HEK293 (cell line): Measurements from ENCODE around the gene CASTOR2.

Source experiments
- CTCF ChIA-PET: fragments of 350-600 bp; formaldehyde crosslinking; extraction: SDS; loops from one replicate; lab custom pipeline; 2021; ENCODE audit warnings: antibody characterized with exemption; lab: Yijun Ruan, JAX
- POLR2A ChIA-PET: fragments of 300-600 bp; formaldehyde crosslinking; extraction: SDS; loops from one replicate; lab custom pipeline; 2020; ENCODE audit warnings: antibody characterized with exemption, inconsistent platforms; lab: Yijun Ruan, JAX
- H3K27ac ChIP-seq: fragments of 200-500 bp; sonication (Bioruptor generic); 2 replicates; pipeline ENCODE4 v1.5.1; 2014; ENCODE audit warnings: low read depth, low read length, control low read depth, inconsistent platforms; ENCODE audit errors: extremely low read depth
- H3K36me3 ChIP-seq, 2 experiments: fragments of 200-500 bp in 1 of 2; sonication (Bioruptor generic) in 1 of 2; 1 replicate in 1 of 2; 2 replicates in 1 of 2; pipeline ENCODE4 v1.5.1; 2014 to 2017; ENCODE audit warnings: inconsistent platforms in 2 of 2, low read length in 2 of 2; ENCODE audit not compliant: control insufficient read depth in 2 of 2, insufficient read depth in 1 of 2
- H3K4me1 ChIP-seq: fragments of 200-500 bp; sonication (Bioruptor generic); 2 replicates; pipeline ENCODE4 v1.5.1; 2014; ENCODE audit warnings: mild to moderate bottlenecking, low read length, inconsistent platforms; ENCODE audit not compliant: control insufficient read depth, insufficient read depth
- H3K4me3 ChIP-seq: 2 replicates; pipeline ENCODE4 v1.5.1; 2011; ENCODE audit warnings: low read depth, mild to moderate bottlenecking, control low read depth, low read length, moderate library complexity
- H3K9me3 ChIP-seq: fragments of 200-500 bp; sonication (Bioruptor generic); 2 replicates; pipeline ENCODE4 v1.5.1; 2014; ENCODE audit warnings: low read depth, low read length, inconsistent platforms; ENCODE audit not compliant: control insufficient read depth, insufficient read depth
- ATF2 ChIP-seq: fragments of 450-650 bp; formaldehyde crosslinking; IDR thresholded peaks from 2 replicates; pipeline ENCODE4 v1.5.1; 2016; ENCODE audit warnings: missing biosample characterization, missing genetic modification characterization, low read depth
- ELK4 ChIP-seq: IDR thresholded peaks from 2 replicates; pipeline ENCODE4 v1.6.1; 2011; ENCODE audit warnings: mild to moderate bottlenecking, low read depth, low read length, borderline replicate concordance
- GLI2 ChIP-seq: fragments of 450-650 bp; formaldehyde crosslinking; IDR thresholded peaks from 2 replicates; pipeline ENCODE4; 2017; ENCODE audit warnings: missing biosample characterization, missing genetic modification characterization, low read depth, borderline replicate concordance
- GLI4 ChIP-seq: fragments of 450-650 bp; formaldehyde crosslinking; IDR thresholded peaks from 2 replicates; pipeline ENCODE4 v1.5.1; 2016; ENCODE audit warnings: missing biosample characterization, missing genetic modification characterization
- IKZF3 ChIP-seq: fragments of 450-650 bp; IDR thresholded peaks from 2 replicates; pipeline ENCODE4 v1.5.0; 2018; ENCODE audit warnings: missing biosample characterization, mild to moderate bottlenecking, missing genetic modification characterization, moderate library complexity
- KLF7 ChIP-seq: fragments of 450-650 bp; formaldehyde crosslinking; IDR thresholded peaks from 2 replicates; pipeline ENCODE4 v1.5.1; 2016; ENCODE audit warnings: missing biosample characterization, missing genetic modification characterization, borderline replicate concordance
- MZF1 ChIP-seq: fragments of 450-650 bp; formaldehyde crosslinking; IDR thresholded peaks from 2 replicates; pipeline ENCODE4 v1.5.1; 2017; ENCODE audit warnings: missing biosample characterization, missing genetic modification characterization, borderline replicate concordance
- RBAK ChIP-seq: fragments of 450-650 bp; formaldehyde crosslinking; IDR thresholded peaks from 2 replicates; pipeline ENCODE4 v1.5.1; 2016; ENCODE audit warnings: missing biosample characterization, missing genetic modification characterization
- SALL2 ChIP-seq: fragments of 450-650 bp; formaldehyde crosslinking; IDR thresholded peaks from 2 replicates; pipeline ENCODE4 v1.5.0; 2017; ENCODE audit warnings: missing biosample characterization, mild to moderate bottlenecking, missing genetic modification characterization, borderline replicate concordance
- SCRT2 ChIP-seq: fragments of 450-650 bp; formaldehyde crosslinking; IDR thresholded peaks from 2 replicates; pipeline ENCODE4 v1.5.1; 2016; ENCODE audit warnings: missing biosample characterization, missing genetic modification characterization
- WT1 ChIP-seq: fragments of 450-650 bp; formaldehyde crosslinking; IDR thresholded peaks from 2 replicates; pipeline ENCODE4 v1.5.1; 2016; ENCODE audit warnings: missing biosample characterization, missing genetic modification characterization
- YY1 ChIP-seq: fragments of 450-650 bp; formaldehyde crosslinking; IDR thresholded peaks from 2 replicates; pipeline ENCODE4 v1.5.1; 2018; ENCODE audit warnings: missing biosample characterization, missing genetic modification characterization
- ZBTB1 ChIP-seq: fragments of 450-650 bp; formaldehyde crosslinking; IDR thresholded peaks from 2 replicates; pipeline ENCODE4 v1.5.1; 2016; ENCODE audit warnings: missing biosample characterization, missing genetic modification characterization
- ZBTB8A ChIP-seq: fragments of 450-650 bp; formaldehyde crosslinking; IDR thresholded peaks from 2 replicates; pipeline ENCODE4 v1.5.1; 2016; ENCODE audit warnings: missing biosample characterization, missing genetic modification characterization
- ZNF10 ChIP-seq: fragments of 450-650 bp; formaldehyde crosslinking; IDR thresholded peaks from 2 replicates; pipeline ENCODE4 v1.5.1; 2017; ENCODE audit warnings: missing biosample characterization, missing genetic modification characterization
- ZNF223 ChIP-seq: fragments of 450-650 bp; formaldehyde crosslinking; IDR thresholded peaks from 2 replicates; pipeline ENCODE4 v1.5.1; 2016; ENCODE audit warnings: missing biosample characterization, missing genetic modification characterization
- ZNF24 ChIP-seq: fragments of 450-650 bp; formaldehyde crosslinking; IDR thresholded peaks from 2 replicates; pipeline ENCODE4 v1.5.1; 2016; ENCODE audit warnings: missing biosample characterization, missing genetic modification characterization
- ZNF292 ChIP-seq: fragments of 450-650 bp; formaldehyde crosslinking; IDR thresholded peaks from 2 replicates; pipeline ENCODE4 v1.5.1; 2016; ENCODE audit warnings: low read depth, missing biosample characterization, missing genetic modification characterization, borderline replicate concordance
- ZNF350 ChIP-seq: fragments of 450-650 bp; formaldehyde crosslinking; IDR thresholded peaks from 2 replicates; pipeline ENCODE4 v1.5.0; 2017; ENCODE audit warnings: missing biosample characterization, mild to moderate bottlenecking, missing genetic modification characterization
- ZNF394 ChIP-seq: fragments of 450-650 bp; formaldehyde crosslinking; IDR thresholded peaks from 2 replicates; pipeline ENCODE4 v1.5.1; 2016; ENCODE audit warnings: missing biosample characterization, missing genetic modification characterization, mild to moderate bottlenecking, moderate library complexity, borderline replicate concordance
- ZNF398 ChIP-seq: fragments of 450-650 bp; formaldehyde crosslinking; IDR thresholded peaks from 2 replicates; pipeline ENCODE4 v1.5.1; 2017; ENCODE audit warnings: missing biosample characterization, missing genetic modification characterization
- ZNF449 ChIP-seq: fragments of 450-650 bp; formaldehyde crosslinking; IDR thresholded peaks from 2 replicates; pipeline ENCODE4 v1.5.1; 2017; ENCODE audit warnings: missing biosample characterization, mild to moderate bottlenecking, missing genetic modification characterization, moderate library complexity
- ZNF530 ChIP-seq: fragments of 450-650 bp; formaldehyde crosslinking; IDR thresholded peaks from 2 replicates; pipeline ENCODE4 v1.5.1; 2016; ENCODE audit warnings: low read depth, missing biosample characterization, missing genetic modification characterization
- ZNF561 ChIP-seq: fragments of 450-650 bp; IDR thresholded peaks from 2 replicates; pipeline ENCODE4 v1.5.1; 2018; ENCODE audit warnings: missing biosample characterization, missing genetic modification characterization, borderline replicate concordance
- ZNF571 ChIP-seq: fragments of 450-650 bp; formaldehyde crosslinking; IDR thresholded peaks from 2 replicates; pipeline ENCODE4 v1.5.0; 2017; ENCODE audit warnings: missing biosample characterization, missing genetic modification characterization
- ZNF623 ChIP-seq: fragments of 450-650 bp; formaldehyde crosslinking; IDR thresholded peaks from 2 replicates; pipeline ENCODE4 v1.5.1; 2016; ENCODE audit warnings: missing biosample characterization, missing genetic modification characterization
- ZNF626 ChIP-seq: fragments of 450-650 bp; sonication (Bioruptor Pico); formaldehyde crosslinking; IDR thresholded peaks from 2 replicates; pipeline ENCODE4 v1.5.1; 2018; ENCODE audit warnings: missing biosample characterization, missing genetic modification characterization, inconsistent platforms
- ZNF629 ChIP-seq: fragments of 450-650 bp; formaldehyde crosslinking; IDR thresholded peaks from 2 replicates; pipeline ENCODE4 v1.5.1; 2017; ENCODE audit warnings: missing biosample characterization, missing genetic modification characterization
- ZNF645 ChIP-seq: fragments of 450-650 bp; formaldehyde crosslinking; IDR thresholded peaks from 2 replicates; pipeline ENCODE4; 2016; ENCODE audit warnings: missing biosample characterization, missing genetic modification characterization
- ZNF701 ChIP-seq: fragments of 450-650 bp; formaldehyde crosslinking; IDR thresholded peaks from 2 replicates; pipeline ENCODE4 v1.5.1; 2016; ENCODE audit warnings: missing biosample characterization, missing genetic modification characterization
- ZNF76 ChIP-seq: fragments of 450-650 bp; formaldehyde crosslinking; IDR thresholded peaks from 2 replicates; pipeline ENCODE4; 2016; ENCODE audit warnings: low read depth, missing biosample characterization, missing genetic modification characterization, borderline replicate concordance

Gene CASTOR2

GRCh38 chr7:75039166-75039565 lies 74.7 kb downstream of the CASTOR2 start:
- TF ChIP-seq ZNF10 (tag by site-specific recombination) (no peak), ATF2 (tag by site-specific recombination) (no peak), MZF1 (no peak), ZNF449 (tag by site-specific recombination) (no peak), IKZF3 (tag by site-specific recombination) (no peak), ZNF629 (tag by site-specific recombination) (no peak), ZBTB1 (tag by site-specific recombination) (no peak), ZNF571 (tag by site-specific recombination) (no peak), SALL2 (no peak), ZNF645 (tag by site-specific recombination) (no peak), ZNF626 (no peak), RBAK (tag by site-specific recombination) (no peak), ZNF350 (tag by site-specific recombination) (no peak), WT1 (tag by site-specific recombination) (no peak), KLF7 (no peak), ZNF292 (no peak)
- POLR2A ChIA-PET, result no interaction called here
- Histone ChIP-seq H3K4me3 (no peak overlapping the region), H3K9me3 (no peaks in the 10 kb centered on the region), H3K27ac (no peak overlapping the region), H3K4me1 (no peaks in the 10 kb centered on the region), H3K36me3 (peaks cover 0 to 16% of the 10 kb centered on the region in 2 experiments; a peak in 2 of 3 replicates)
- CTCF ChIA-PET, result no interaction called here

GRCh38 chr7:75039709-75040108 lies 75.2 kb downstream of the CASTOR2 start:
- peaks cover 0 to 16% of the 10 kb centered on the region in 2 experiments; a peak in 2 of 3 replicates for H3K36me3 ChIP-seq
- H3K9me3 ChIP-seq, result no peaks in the 10 kb centered on the region
- TF ChIP-seq ZNF623, result no peak
- no peak for TF ChIP-seq IKZF3 (tag by site-specific recombination)
- no peak for TF ChIP-seq ZNF292
- no peak for TF ChIP-seq ZNF24 (tag by site-specific recombination)
- TF ChIP-seq GLI2 (tag by site-specific recombination), result no peak
- no peak for TF ChIP-seq ZNF223 (tag by site-specific recombination)
- TF ChIP-seq ZNF530 (tag by site-specific recombination), result no peak
- no peak for TF ChIP-seq ZNF76
- no peak for TF ChIP-seq YY1 (tag by site-specific recombination)
- TF ChIP-seq ZBTB8A, result no peak
- TF ChIP-seq ZNF701, result no peak
- TF ChIP-seq ZNF398 (tag by site-specific recombination), result no peak
- no peak for TF ChIP-seq ZNF561 (tag by site-specific recombination)
- TF ChIP-seq ZNF394 (tag by site-specific recombination), result no peak
- no peak for TF ChIP-seq SCRT2
- no peak for TF ChIP-seq ELK4
- no peak for TF ChIP-seq GLI4 (tag by site-specific recombination)
- CTCF ChIA-PET, result no interaction called here
- H3K4me1 ChIP-seq, result no peaks in the 10 kb centered on the region
- H3K27ac ChIP-seq, result no peak overlapping the region
- POLR2A ChIA-PET, result no interaction called here
- no peak overlapping the region for H3K4me3 ChIP-seq
